Measurements from ENCODE around the gene WFS1.

The WFS1 gene

DNA sequence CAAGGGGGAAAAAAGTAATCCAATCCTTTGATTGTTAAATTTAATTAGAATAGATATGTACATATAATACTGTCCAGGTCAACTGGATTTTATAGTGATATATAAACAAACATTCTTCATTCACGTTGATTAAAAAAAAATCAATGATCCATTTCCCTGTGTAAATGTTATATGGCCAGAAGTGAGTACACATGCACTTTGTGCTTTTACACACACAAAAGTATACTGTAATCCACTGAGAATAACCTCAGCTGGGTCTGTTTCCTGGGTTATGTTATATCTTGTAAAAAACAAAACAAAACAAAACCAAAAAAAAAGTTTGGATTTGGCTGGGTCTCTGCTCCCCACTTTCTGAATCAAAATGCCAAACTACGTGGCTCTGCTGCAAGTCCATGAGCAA, 51.7 kb downstream of the WFS1 start:
- Histone ChIP-seq H3K9ac (ENCODE audit: low read length) (no peak overlapping the region), H3K9me2 (replicated peaks; ENCODE audit: insufficient read depth, low read length) (no peaks in the 10 kb centered on the region), H3K27ac (ENCODE audit: low read depth, low read length) (no peak overlapping the region), H3K4me3 (ENCODE audit: insufficient read depth, low read length, poor library complexity, severe bottlenecking) (no peak overlapping the region), H2AFZ (ENCODE audit: low read depth, low read length, severe bottlenecking) (no peak overlapping the region), H3K36me3 (ENCODE audit: low read length) (no peaks in the 10 kb centered on the region), H4K20me1 (ENCODE audit: low read depth, low read length) (no peaks in the 10 kb centered on the region), H3K79me2 (ENCODE audit: insufficient read depth, low read length) (no peaks in the 10 kb centered on the region), H3K4me2 (ENCODE audit: low read depth, low read length, poor library complexity, severe bottlenecking) (no peak overlapping the region), H3K27me3 (ENCODE audit: low read length) (no peaks in the 10 kb centered on the region), H3K9me3 (ENCODE audit: insufficient read depth, low read length) (no peaks in the 10 kb centered on the region), H3F3A (ENCODE audit: insufficient read depth) (no peaks in the 10 kb centered on the region)
- TF ChIP-seq, protein P1, sequence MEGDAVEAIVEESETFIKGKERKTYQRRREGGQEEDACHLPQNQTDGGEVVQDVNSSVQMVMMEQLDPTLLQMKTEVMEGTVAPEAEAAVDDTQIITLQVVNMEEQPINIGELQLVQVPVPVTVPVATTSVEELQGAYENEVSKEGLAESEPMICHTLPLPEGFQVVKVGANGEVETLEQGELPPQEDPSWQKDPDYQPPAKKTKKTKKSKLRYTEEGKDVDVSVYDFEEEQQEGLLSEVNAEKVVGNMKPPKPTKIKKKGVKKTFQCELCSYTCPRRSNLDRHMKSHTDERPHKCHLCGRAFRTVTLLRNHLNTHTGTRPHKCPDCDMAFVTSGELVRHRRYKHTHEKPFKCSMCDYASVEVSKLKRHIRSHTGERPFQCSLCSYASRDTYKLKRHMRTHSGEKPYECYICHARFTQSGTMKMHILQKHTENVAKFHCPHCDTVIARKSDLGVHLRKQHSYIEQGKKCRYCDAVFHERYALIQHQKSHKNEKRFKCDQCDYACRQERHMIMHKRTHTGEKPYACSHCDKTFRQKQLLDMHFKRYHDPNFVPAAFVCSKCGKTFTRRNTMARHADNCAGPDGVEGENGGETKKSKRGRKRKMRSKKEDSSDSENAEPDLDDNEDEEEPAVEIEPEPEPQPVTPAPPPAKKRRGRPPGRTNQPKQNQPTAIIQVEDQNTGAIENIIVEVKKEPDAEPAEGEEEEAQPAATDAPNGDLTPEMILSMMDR (IDR thresholded peaks at IDR 0.05; ENCODE audit: insufficient read depth, low read length, poor library complexity, severe bottlenecking) = no peak
- TF ChIP-seq EZH2phosphoT487 (conservative IDR thresholded peaks at IDR 0.05; ENCODE audit: low read length) = no peak

DNA sequence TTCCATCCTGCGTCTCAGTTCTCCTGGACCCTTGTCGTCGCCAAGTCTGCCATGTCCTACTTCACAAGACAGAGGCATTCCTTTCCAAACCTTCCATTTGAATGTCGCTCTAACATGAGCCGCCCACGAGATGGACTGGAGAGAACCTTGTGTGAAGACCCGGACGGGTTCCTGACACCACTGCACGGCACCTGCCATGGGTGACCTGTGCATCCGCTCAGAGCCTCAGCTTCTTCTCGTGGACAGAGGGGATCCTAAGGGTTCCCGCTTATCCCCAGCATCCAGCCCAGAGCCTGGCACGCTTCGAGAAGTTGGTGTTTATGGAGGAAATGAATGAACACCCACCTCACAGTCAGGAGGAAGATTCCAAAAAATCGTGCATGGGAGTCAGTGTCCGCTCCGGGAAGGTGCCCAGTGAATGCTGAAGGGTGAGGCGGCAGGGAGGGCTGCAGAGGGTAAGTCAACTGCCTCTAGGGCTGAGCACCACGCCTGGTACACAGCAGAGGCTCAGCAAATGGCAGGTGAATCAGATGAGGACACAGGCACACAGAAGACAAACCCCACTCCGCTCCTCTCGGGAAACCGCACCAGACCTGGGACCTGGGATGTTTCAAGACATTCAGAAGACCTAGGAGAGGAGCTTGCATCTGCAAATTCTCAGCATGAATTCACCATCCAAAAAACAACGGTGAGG, 52.6 kb downstream of the WFS1 start:
- TF ChIP-seq, protein P1 (IDR thresholded peaks at IDR 0.05; ENCODE audit: insufficient read depth, low read length, poor library complexity, severe bottlenecking) = no peak
- TF ChIP-seq EZH2phosphoT487 (conservative IDR thresholded peaks at IDR 0.05; ENCODE audit: low read length) = no peak
- Histone ChIP-seq H3F3A (ENCODE audit: insufficient read depth) (no peaks in the 10 kb centered on the region), H3K79me2 (ENCODE audit: insufficient read depth, low read length) (no peaks in the 10 kb centered on the region), H3K27me3 (ENCODE audit: low read length) (no peaks in the 10 kb centered on the region), H3K27ac (ENCODE audit: low read depth, low read length) (no peak overlapping the region), H3K9me3 (ENCODE audit: insufficient read depth, low read length) (no peaks in the 10 kb centered on the region), H3K4me2 (ENCODE audit: low read depth, low read length, poor library complexity, severe bottlenecking) (no peak overlapping the region), H2AFZ (ENCODE audit: low read depth, low read length, severe bottlenecking) (no peak overlapping the region), H3K36me3 (ENCODE audit: low read length) (no peaks in the 10 kb centered on the region), H3K9ac (ENCODE audit: low read length) (no peak overlapping the region), H3K9me2 (replicated peaks; ENCODE audit: insufficient read depth, low read length) (no peaks in the 10 kb centered on the region), H4K20me1 (ENCODE audit: low read depth, low read length) (no peaks in the 10 kb centered on the region), H3K4me3 (ENCODE audit: insufficient read depth, low read length, poor library complexity, severe bottlenecking) (no peak overlapping the region)

DNA sequence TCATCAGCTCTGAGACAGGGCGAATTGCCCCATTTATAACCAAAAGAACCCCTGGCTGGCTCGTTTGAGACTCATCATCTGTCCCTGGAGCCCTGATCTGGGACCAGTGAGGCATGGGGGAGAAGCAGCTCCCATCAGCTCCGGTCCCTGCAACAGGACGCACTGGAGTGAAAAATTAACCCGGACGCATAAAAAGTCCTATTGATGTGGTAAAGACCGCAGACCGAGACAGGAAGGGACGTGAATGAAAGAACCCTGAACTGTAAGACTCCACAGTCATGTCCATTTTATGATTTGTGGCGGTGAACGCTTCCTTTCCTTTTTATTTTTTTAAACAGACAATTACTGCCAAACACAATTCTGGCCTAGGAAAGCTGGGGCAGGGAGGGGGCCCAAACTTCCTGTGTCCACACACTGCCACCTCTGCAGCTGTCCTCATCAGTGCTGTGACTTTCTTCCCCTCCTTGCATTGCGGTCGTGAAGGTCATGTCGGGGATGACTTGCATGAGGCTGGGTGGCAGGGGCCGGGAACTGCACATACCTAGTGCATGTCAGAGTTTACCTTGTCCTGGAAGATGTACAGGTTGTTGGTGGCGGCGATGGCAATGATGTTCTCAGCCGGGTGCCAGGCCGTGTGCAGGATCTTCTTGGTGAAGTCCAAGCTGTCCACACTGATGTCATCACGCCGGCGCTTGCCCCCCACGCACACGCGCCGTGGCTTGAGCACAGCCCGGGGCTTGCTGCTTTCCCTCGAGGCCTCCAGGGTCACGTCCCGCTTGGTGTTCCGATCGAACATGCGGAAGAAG, 53.3 kb downstream of the WFS1 start:
- Histone ChIP-seq H3K9me3 (ENCODE audit: insufficient read depth, low read length) (no peaks in the 10 kb centered on the region), H3K9me2 (replicated peaks; ENCODE audit: insufficient read depth, low read length) (no peaks in the 10 kb centered on the region), H3F3A (ENCODE audit: insufficient read depth) (no peaks in the 10 kb centered on the region), H3K4me2 (ENCODE audit: low read depth, low read length, poor library complexity, severe bottlenecking) (no peak overlapping the region), H3K79me2 (ENCODE audit: insufficient read depth, low read length) (no peaks in the 10 kb centered on the region), H3K4me3 (ENCODE audit: insufficient read depth, low read length, poor library complexity, severe bottlenecking) (no peak overlapping the region), H4K20me1 (ENCODE audit: low read depth, low read length) (no peaks in the 10 kb centered on the region), H3K9ac (ENCODE audit: low read length) (no peak overlapping the region), H2AFZ (ENCODE audit: low read depth, low read length, severe bottlenecking) (no peak overlapping the region), H3K27me3 (ENCODE audit: low read length) (no peaks in the 10 kb centered on the region), H3K27ac (ENCODE audit: low read depth, low read length) (no peak overlapping the region), H3K36me3 (ENCODE audit: low read length) (no peaks in the 10 kb centered on the region)
- no peak for TF ChIP-seq EZH2phosphoT487 (conservative IDR thresholded peaks at IDR 0.05; ENCODE audit: low read length)
- TF ChIP-seq, protein P1 (IDR thresholded peaks at IDR 0.05; ENCODE audit: insufficient read depth, low read length, poor library complexity, severe bottlenecking) = no peak
